SJCRH30 (cell line): Measurements from ENCODE around the gene SAMHD1. TPM values are rescaled to one million over a fixed set of nuclear protein-coding genes. Genes with fewer than 3 reads are reported as not detected.
"Not testable (repeated sequence)": the region's sequence is repeated elsewhere in the genome, so short reads cannot be mapped to it uniquely, and the experiment has no call there.

Experiments
- DNase-seq, 2 experiments: peaks; one replicate each; pipeline ENCODE4 v3.0.0-alpha.2; 2015 to 2020
- H3K27ac ChIP-seq: fragments of 250-450 bp; sonication (Bioruptor Pico); 2 replicates; pipeline ENCODE4 v1.5.1; 2020; ENCODE audit warnings: mild to moderate bottlenecking, moderate library complexity
- H3K27me3 ChIP-seq: fragments of 250-450 bp; sonication (Bioruptor Pico); 2 replicates; pipeline ENCODE4 v1.5.1; 2020; ENCODE audit warnings: mild to moderate bottlenecking, moderate library complexity
- H3K36me3 ChIP-seq: fragments of 250-450 bp; sonication (Bioruptor Pico); 2 replicates; pipeline ENCODE4 v1.5.1; 2020; ENCODE audit warnings: mild to moderate bottlenecking, moderate library complexity
- H3K4me1 ChIP-seq: fragments of 250-450 bp; sonication (Bioruptor Pico); 2 replicates; pipeline ENCODE4 v1.5.1; 2020; ENCODE audit warnings: mild to moderate bottlenecking, moderate library complexity
- H3K4me3 ChIP-seq: fragments of 250-450 bp; sonication (Bioruptor Pico); 2 replicates; pipeline ENCODE4 v1.5.1; 2020; ENCODE audit warnings: mild to moderate bottlenecking, moderate library complexity
- H3K9me3 ChIP-seq: fragments of 250-450 bp; sonication (Bioruptor Pico); replicated peaks from 2 replicates; pipeline ENCODE4 v1.5.1; 2020; ENCODE audit warnings: mild to moderate bottlenecking, moderate library complexity
- total RNA-seq: library from RNA; depleted of rRNA; stranded (reverse); fragments of >200 nt; shearing (Covaris generic); gene quantifications from 2 replicates; pipeline ENCODE4 v1.2.3, GENCODE V29; 2014; rRNA removed

Gene SAMHD1
- total RNA-seq, 1 experiment from 2014 or later: 11.9 TPM

DNA sequence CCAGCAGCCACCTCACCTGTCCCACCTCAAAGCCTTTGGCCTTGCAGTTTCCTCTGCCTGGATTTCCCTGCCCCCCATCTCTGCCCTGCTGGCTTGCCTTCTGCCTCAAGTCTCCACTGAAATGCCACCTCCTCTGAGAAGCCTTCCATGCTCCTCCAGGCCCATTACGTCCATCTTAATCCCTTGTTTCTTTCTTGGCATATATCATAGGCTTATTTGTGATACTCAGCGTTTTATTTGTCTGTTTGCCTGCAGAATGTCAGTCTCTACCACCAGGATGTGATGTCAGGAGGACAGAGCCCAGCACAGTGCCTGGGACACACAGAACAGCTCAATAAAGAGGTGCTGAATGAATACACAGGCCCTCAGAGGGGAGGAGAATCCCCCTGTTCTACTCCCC lies 100.0 kb downstream of the SAMHD1 start:
- H3K9me3 ChIP-seq: no peaks in the 10 kb centered on the region
- no peak overlapping the region for H3K4me3 ChIP-seq
- H3K27ac ChIP-seq: no peak overlapping the region
- no peaks in the 10 kb centered on the region for H3K27me3 ChIP-seq
- peaks cover 10% of the 10 kb centered on the region; the same call in 1 of the 2 replicates for H3K4me1 ChIP-seq
- peaks cover 6% of the 10 kb centered on the region; the same call in 1 of the 2 replicates for H3K36me3 ChIP-seq
- DNase-seq: no peak

GRCh38 chr20:36850759-36851158 lies 100.7 kb downstream of the SAMHD1 start:
- no peak for DNase-seq
- no peak overlapping the region for H3K4me3 ChIP-seq
- H3K27ac ChIP-seq: no peak overlapping the region
- H3K36me3 ChIP-seq: peaks cover 6% of the 10 kb centered on the region; the same call in 1 of the 2 replicates
- no peaks in the 10 kb centered on the region for H3K27me3 ChIP-seq
- H3K4me1 ChIP-seq: peaks cover 6% of the 10 kb centered on the region; the same call in 1 of the 2 replicates
- H3K9me3 ChIP-seq: no peaks in the 10 kb centered on the region

DNA sequence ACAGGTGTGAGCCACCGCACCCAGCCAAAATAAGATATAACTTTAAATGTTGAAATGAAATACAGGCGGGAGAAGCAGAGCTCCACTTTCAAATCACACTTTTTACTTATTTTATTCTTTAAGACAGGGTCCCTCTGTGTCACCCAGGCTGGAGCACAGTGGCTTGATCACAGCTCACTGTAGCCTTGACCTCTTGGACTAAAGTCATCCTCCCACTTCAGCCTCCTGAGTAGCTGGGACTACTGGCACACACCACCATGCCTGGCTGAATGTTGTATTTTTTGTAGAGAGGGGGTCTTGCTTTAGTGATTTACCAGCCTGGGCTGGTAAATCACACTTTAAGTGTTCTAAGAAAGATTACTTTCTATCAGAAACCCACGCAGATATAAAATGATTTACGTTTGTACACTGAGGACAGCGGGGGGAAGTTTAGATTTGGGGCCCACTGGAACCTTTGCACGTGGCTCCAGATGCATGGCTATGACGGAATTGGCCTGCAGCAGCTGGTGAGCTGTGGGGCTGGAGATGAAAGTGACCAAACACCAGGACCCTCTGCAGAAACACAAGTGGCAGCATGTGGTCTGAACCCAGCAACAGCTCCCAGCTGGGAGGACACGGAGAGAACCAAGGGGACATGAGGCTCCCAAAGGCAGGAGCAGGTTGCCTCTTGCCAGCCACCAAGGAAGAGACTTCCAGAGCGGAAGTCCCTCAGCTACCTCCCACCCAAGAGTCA lies 102.0 kb downstream of the SAMHD1 start:
- H3K4me3 ChIP-seq: no peak overlapping the region
- no peak for DNase-seq
- no peaks in the 10 kb centered on the region for H3K27me3 ChIP-seq
- H3K9me3 ChIP-seq: no peaks in the 10 kb centered on the region
- peaks cover 6% of the 10 kb centered on the region; the same call in 1 of the 2 replicates for H3K36me3 ChIP-seq
- H3K4me1 ChIP-seq: peaks cover 6% of the 10 kb centered on the region; the same call in 1 of the 2 replicates
- no peak overlapping the region for H3K27ac ChIP-seq

DNA sequence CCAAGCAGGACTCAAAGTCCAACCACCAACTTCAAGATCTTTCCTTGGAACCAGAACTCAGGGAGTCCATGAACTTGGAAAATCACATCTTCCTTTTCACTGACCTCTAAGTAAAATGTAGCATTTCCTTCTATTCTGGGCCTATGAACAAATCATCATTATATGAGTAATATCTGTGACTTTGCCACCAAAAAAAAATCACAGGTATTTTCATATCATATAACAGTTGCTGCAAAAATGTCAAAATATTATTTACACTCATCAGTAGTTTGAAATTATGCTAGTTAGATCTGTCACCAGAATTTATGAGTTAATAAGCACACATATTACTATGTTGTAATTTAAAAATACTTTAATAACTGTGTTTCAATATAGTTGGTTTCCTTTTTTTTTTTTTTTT lies 102.8 kb downstream of the SAMHD1 start:
- Histone ChIP-seq H3K27me3 (no peaks in the 10 kb centered on the region), H3K27ac (no peak overlapping the region), H3K4me1 (peaks cover 6% of the 10 kb centered on the region; the same call in 1 of the 2 replicates), H3K9me3 (no peaks in the 10 kb centered on the region), H3K36me3 (peaks cover 5% of the 10 kb centered on the region; the same call in 1 of the 2 replicates), H3K4me3 (no peak overlapping the region)
- no peak for DNase-seq

- Histone ChIP-seq H3K4me1 (peaks cover 6% of the 10 kb centered on the region; the same call in 1 of the 2 replicates), H3K27ac (no peak overlapping the region), H3K9me3 (no peaks in the 10 kb centered on the region), H3K27me3 (no peaks in the 10 kb centered on the region), H3K36me3 (peaks cover under 1% of the 10 kb centered on the region; the same call in 1 of the 2 replicates), H3K4me3 (no peak overlapping the region)
- DNase-seq: no peak
These were observed 103.3 kb downstream of the SAMHD1 start for GRCh38 chr20:36848078-36848660.

- Histone ChIP-seq H3K36me3 (no peaks in the 10 kb centered on the region), H3K4me3 (no peak overlapping the region), H3K9me3 (no peaks in the 10 kb centered on the region), H3K27ac (no peak overlapping the region), H3K4me1 (peaks cover 9% of the 10 kb centered on the region), H3K27me3 (no peaks in the 10 kb centered on the region)
- no peak for DNase-seq
These were observed 103.8 kb downstream of the SAMHD1 start for GRCh38 chr20:36847710-36848040.

- no peaks in the 10 kb centered on the region for H3K9me3 ChIP-seq
- DNase-seq: no peak
- H3K27me3 ChIP-seq: no peaks in the 10 kb centered on the region
- H3K27ac ChIP-seq: no peak overlapping the region
- H3K4me3 ChIP-seq: no peak overlapping the region
- H3K4me1 ChIP-seq: peaks cover 14% of the 10 kb centered on the region
- H3K36me3 ChIP-seq: no peaks in the 10 kb centered on the region
These were observed 104.3 kb downstream of the SAMHD1 start for GRCh38 chr20:36847009-36847709.

DNA sequence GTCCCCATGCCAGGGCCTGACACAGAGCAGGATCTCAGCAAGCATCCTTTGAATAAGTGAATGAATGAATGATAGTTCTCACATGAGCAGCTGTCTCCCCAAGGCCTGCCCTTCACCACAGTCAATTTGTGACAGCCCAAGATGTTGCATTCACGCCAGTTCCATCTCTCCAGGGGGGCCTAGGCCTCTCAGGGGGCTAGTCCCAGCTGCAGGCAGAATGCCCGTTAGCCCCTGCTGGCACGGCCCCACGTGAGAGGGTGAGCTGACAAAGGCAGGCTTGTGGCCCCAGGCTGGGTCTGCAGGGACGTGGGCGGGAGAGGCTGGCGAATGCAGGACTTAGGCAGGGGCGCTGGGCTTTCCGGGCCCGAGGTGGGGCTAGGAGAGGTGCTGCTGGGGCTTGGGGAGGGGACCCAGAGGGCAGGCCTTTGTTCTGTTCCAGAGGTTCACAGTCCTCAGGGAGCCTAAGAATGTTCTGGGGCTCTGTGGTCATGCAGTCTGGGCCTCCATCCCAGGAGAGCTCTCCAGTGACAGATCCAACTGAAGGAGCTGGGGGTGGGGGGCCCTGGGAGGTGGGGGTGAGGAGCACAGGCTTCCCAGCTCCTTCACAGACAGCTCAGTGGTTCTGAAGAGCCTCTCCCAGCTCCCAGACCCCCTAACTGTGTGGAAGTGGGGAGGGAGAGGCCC lies 106.1 kb downstream of the SAMHD1 start:
- H3K27me3 ChIP-seq: no peaks in the 10 kb centered on the region
- peaks cover 24% of the 10 kb centered on the region for H3K4me1 ChIP-seq
- H3K9me3 ChIP-seq: no peaks in the 10 kb centered on the region
- H3K4me3 ChIP-seq: no peak overlapping the region
- DNase-seq: no peak
- H3K27ac ChIP-seq: no peak overlapping the region
- no peaks in the 10 kb centered on the region for H3K36me3 ChIP-seq

DNA sequence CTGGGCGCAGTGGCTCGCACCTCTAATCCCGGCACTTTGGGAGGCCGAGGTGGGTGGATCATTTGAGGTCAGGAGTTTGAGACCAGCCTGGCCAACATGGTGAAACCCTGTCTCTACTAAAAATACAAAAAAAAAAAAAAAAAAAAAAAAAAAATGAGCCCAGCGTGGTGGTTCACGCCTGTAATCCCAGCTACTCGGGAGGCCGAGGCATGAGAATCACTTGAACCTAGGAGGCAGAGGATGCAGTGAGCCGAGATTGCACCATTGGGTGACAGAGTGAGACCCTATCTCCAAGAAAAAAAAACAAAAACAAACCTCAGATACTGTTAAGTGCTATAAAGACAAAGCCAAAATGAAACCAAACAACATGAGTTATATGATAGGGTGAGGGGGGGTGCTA lies 110.5 kb downstream of the SAMHD1 start:
- H3K36me3 ChIP-seq, H3K4me3 ChIP-seq, H3K27me3 ChIP-seq, DNase-seq, H3K9me3 ChIP-seq: not testable (repeated sequence)
- Histone ChIP-seq H3K4me1 (peaks cover 18% of the 10 kb centered on the region), H3K27ac (peak overlapping the region; percentile 37)

Other genes with a start within 250 kb of the SAMHD1 start
- gene NDRG3, start 205.6 kb downstream of the SAMHD1 start, total RNA-seq: 46.6 and 46.7 TPM in 2 replicates
- 66.6 and 75.3 TPM in 2 replicates for gene DSN1, start 177.9 kb downstream of the SAMHD1 start, total RNA-seq
- 1.8 and 1.9 TPM in 2 replicates for gene TLDC2, start 75.6 kb downstream of the SAMHD1 start, total RNA-seq
- 41.3 and 43.6 TPM in 2 replicates for gene RBL1, start 144.3 kb upstream of the SAMHD1 start, total RNA-seq
- gene RPN2, start 227.6 kb upstream of the SAMHD1 start, total RNA-seq: 369 and 373 TPM in 2 replicates
- 2.0 and 2.1 TPM in 2 replicates for gene MROH8, start 227.8 kb upstream of the SAMHD1 start, total RNA-seq